Renal cortical epithelial cell (primary cell): ENCODE data around the gene SORCS2. TPM values are rescaled to one million over a fixed set of nuclear protein-coding genes. Genes with fewer than 3 reads are reported as not detected.

Experiments used
- DNase-seq: peaks from one replicate; pipeline ENCODE4 v3.0.0-alpha.2; 2011; ENCODE audit warnings: low read depth
- total RNA-seq: library from RNA; depleted of rRNA; stranded (reverse); fragments of >200 nt; gene quantifications from 2 replicates; pipeline ENCODE4 v1.2.3, GENCODE V29; 2014

The SORCS2 gene
- total RNA-seq, 1 donor from 2014 or later: 11.0 TPM

DNA sequence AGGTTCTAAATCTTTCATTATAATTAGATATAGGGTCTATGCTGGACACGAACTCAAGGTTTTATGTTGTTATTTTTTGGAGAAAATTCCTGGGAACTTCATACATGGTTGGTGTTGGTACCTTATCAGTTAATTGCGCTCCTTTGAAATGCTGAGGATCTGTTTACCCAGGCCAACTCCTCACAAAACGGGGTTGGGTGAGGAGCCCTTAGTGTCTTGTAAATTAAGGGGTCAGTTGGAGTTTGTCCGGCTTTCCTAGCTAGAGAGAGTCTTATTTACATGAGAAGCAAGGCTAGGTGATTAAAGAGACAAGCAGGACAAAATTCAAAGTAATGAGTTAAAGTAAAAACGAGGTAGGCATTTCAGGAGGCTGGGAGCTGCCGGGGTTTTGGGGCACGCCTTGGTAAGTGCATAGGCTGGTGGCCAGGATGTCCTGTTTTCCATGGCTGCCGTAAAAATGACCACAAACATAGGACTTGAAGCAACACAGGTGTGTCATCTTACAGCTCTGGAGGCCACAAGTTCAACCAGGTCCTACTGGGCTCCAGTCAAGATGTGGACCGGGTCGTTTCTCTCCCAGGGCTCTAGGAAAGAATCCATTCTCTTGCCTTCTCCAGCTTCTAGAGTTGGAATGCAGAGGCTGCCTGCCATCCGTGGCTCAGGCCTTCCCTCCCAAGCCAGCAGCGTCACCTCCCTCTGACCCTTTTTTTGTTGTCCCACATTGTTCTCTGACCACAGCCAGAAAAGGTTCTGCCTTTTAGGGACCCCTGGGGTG lies 222.6 kb downstream of the SORCS2 start:
- DNase-seq: no peak

DNA sequence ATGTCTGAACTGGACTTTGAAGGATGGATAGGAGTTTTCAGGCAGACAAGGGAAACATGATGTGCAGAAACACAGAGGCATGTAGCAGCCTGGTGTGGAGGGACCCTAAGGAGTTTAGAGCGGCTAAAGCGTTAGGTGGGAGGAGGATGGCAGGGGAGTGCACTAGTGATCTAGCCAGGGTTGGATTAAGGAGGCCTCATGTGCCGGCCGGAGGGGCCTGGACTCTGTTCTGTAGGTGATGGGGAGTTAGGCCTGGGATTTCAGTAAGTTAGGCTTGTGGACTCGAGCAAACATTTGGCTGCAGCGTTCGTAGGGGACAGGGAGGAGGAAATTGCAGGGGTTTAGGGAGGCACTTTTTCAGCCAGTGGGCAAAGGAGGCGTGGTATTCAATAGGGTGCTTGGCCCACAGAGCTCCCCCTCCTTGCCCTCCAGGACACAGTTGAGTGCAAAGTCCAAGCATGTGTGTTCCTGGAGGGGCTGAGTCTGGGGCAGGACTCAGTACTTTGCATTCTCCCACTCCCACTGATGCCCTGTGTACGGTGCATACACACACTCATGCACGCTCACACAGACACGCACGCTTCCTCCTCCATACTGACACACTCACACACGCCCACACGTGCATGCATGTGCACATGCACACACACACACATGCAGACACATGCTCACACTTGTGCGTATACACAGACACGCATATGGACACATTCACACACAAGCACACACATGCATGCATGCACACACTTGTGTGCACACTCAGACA lies 223.8 kb downstream of the SORCS2 start:
- no peak for DNase-seq

DNA sequence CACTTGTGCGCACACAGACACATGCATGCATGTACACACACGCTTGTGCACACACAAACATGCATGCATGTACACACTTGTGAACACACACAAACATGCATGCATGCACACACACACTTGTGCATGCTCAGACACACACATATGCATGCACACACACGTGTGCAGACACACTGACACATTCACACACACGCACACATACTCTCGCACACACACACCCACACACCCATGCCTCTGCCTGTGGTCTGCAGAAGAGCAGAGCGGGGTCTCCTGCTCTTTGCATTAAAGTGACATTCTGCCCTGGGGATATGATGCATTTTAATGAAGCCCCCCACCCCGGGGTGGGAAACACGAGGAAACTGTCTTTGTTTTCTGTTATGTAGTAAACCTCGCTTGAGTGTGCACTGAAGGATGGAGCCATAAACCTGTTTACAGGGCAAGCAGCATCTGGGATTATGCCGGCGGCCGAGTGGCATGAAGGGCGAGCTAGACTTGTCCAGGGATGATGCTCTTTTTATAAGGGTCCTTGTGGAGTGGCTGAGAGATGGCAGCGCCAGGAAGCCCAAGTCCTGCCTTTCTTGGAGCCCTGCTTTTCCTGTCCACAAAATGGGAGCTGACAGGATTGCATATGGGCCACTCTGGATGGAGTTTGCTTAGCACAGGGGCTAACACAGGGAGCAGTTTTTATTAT lies 224.6 kb downstream of the SORCS2 start:
- no peak for DNase-seq

DNA sequence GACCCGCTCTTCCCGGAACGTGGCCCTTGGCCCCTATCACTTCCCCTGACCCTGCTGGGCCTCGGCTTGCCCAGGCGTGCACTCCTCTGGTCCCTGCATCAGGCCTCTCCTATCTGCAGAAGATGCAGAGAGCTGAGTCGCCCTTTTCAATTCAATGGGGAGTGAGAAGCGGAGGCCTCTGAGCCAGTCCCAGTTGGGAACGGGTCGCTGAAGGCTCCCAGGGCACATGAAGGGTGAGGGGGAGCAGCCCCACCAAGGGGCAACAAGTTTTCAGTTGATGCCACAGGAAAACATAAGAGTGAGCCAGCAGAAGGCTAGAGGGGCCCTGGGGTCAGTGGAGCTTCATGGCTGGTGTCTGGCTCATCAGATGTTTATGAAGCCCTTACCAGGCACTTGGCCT lies 225.3 kb downstream of the SORCS2 start:
- DNase-seq: no peak

DNA sequence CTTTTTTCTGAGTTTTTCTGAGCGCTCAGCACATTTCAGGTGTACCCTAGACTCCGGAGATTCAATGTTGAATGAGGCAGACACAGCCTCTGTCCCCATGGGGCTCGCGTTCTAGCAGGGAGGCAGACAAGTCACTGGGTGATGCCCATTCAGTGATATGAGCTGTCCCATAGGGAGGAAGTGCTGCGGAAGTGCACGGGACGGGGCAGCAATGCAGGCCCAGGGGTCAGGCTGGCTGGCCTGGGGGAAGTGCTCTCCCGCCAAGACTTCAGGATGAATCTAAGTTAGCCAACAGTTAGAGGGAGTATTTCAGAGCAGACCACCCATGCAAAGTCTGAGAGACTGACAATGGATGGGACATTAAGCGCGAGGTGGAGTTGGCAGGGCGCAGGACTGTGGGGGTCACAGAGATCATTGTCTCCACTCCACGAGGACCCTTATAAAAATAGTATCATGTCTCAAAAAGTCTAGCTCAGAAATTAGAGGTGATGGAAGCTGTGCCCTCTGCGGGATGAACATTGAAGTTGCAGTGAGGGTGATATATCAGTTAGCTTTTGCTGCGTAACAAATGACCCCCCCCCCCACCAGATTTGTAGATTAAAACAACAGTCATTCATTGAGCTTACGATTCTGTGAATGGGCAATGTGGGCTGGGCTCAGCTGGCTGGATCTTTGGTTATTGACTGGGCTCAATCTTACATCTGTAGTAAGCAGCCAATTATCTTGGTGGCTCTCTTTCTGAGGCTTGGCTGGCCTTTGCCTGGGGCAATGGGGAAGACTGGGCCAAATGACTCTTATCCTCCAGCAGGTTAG lies 226.0 kb downstream of the SORCS2 start:
- DNase-seq: no peak

DNA sequence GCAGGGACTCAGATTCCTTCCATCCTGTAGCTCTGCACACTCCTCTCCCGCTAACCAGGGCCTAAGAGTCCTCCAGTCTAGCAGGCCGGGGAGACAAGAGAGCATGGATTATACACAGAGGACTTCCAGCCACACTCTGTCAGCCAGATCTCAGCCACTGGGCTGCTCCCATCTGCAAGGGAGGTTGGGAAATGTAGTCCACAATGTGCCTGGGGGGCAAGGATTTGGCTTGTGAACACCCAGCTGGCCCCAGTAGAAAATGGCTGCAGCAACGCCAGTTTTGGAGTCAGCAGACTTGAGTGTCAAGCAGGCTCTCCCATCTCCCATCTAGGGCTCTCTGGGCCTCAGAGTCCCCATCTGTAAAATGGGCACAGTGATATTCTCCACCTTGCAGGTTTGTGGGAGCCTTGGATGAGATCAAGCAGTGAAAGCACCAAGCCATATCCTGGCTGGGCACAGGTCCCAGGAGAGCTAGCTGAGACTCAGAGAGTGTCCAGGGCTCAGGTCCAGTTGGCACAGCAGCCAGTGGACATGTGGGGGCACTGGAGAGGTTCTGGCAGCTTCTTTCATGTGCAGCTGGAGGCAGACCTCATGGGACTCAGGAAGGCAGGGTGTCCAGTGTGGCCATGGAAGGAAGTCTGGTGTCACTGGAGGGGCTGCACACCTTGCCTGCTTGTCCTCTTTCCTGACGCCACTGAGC lies 227.8 kb downstream of the SORCS2 start:
- no peak for DNase-seq

DNA sequence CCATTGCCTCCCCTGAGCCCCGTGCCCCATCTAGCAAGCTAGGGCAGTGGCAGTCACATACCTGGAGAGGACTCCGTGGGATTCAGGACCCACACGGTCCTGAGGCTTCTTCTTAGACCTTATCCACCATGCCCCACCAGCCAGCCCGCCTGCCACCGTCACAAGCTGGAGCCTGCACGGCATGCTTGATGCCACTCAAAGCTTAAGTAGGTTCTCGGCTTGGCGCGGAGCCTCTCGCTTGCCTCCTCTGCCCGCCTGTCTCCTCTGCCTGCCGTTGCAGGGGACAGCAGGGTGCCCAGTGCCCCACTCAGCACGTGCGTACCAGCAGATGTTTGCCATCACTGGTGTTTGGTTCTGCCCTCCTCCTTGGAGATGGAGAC lies 228.3 kb downstream of the SORCS2 start:
- no peak for DNase-seq

DNA sequence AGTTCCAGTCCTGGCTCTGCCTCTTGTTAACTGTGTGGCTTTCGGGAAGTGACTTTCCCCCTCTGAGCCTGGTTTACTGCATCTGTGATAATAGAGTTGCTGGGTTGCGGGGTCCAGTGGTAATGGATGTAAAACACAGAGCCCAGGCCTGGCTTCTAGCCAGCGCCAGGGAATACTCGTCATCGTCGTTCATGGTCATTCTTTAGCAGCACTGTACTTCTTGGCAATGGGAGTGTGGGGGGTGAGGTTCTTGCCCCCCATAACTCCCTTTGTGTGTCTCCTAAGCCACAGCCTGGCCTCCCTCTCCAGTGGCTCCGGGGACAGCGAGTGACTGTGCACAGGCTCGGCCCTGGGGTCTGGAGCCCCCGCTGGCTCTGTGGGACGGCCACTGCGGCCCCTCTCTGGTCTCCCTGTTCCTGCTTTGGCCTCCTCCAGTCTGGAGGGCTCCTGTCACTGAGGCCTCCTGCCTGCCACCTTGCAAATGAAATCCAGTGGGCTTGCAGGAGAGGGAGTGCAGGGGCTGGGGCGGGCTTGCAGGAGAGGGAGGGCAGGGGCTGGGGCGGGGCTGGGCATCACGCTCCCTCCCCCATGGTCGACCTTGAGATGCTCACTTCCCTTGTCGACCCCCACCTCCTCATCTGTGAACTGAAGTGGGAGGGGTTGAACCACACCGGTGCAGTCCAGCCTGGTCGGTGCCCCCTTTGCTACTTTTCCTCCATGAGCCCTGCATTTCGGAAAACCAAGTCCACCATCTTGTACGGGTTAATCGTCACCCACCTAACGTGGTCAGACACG lies 229.2 kb downstream of the SORCS2 start:
- DNase-seq: no peak

DNA sequence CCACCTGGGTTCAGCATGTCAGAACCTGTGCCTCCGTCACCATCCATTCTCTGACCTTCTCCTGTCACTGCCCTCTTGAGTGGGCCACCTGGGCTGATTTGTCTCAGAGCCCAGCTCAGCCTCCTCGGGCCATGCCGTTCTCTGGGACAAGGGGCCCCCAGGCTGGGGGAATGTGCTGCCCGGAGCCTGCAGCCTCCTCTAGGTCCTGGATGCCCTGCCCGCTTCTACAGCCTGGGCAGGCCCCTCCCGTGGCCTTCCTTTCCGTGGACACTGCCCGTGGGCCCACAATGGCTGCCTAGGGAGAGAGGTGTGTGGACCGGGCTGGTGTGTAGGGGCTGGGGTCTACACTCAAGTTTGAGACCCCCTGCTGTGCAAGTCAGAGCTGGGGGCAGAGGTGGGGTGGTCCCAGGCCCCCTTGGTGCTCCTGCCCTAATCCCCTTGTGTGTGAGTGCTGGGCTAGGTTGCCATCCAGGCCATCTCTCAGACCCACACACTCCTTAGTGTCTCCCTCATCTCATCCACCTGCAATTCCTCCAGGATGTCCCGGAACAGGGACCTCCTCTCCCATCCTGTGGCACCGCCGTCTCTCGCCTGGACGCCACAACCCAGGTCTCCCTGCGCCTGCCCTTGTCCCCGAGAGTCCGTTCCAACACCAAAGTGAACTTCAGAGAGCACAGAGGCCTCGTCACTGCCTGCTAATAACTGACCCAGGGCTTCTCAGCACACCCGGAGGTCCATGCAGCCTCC lies 230.0 kb downstream of the SORCS2 start:
- DNase-seq: no peak

DNA sequence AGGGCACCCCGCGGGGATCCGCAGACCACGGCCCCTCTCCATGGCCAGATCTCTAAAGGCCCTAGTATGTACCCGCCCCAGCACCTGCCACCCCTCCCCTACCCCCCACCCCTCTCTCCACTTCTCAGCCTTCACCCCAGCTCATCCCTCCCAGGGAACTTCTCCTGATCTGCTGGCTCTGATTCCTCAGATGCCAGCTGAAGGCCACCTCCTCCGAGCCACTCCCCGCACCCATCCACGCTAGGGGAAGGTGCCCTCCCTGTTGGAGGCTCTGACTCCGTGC lies 230.5 kb downstream of the SORCS2 start:
- no peak for DNase-seq

DNA sequence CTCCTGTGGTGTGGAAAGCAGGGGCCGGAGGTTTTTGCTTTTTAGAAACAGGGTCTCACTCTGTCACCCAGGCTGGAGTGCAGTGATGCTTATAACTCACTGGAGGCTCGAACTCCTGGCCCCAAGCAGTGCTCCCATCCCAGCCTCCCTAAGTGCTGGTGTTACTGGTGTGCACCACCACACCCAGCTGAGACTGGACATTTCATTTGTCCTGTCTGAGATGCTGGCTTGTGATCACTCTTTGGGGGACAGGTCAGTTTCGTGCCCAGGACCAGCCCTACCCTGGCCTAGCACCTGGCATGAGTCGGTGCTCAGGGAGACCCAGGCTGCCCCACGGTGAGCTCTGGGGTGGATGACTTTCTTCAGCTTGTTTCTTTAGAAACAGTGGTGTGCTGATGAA lies 231.1 kb downstream of the SORCS2 start:
- no peak for DNase-seq

DNA sequence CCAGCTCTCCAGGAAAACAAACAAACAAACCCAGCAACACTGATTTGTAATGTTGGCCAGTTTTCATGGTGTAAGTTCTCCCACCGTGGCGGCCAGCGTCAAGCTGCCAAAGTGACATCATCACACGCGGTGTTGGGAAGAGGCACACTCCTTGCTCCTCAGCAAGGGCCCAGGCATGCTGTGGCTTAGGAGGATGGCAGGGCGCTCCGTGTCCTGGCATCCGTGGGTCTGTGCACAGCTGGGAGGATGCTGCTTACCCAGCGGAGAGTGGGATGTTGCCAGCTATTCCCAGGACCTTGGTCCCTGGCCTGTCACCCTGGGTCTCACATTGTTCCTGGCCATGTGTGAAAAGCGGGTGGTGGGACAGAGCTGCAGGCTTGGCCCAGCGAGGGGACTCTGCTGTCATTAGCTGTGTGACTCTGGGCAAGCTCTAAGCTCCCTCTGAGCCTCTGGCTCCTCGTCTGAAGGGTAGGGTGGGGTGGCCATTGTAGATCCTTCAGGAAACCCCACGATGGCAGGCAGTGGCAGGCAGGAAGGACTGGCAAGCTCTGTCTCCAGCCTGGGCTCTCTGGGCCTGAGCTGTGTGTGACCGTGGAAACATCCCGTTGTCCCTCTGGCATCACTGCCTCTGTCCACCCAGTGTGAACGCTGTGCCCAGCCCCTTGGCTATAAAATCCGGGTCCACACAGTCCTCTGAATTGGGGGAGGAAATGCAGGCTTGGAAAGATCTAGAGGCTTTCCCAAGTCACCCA lies 231.6 kb downstream of the SORCS2 start:
- no peak for DNase-seq

DNA sequence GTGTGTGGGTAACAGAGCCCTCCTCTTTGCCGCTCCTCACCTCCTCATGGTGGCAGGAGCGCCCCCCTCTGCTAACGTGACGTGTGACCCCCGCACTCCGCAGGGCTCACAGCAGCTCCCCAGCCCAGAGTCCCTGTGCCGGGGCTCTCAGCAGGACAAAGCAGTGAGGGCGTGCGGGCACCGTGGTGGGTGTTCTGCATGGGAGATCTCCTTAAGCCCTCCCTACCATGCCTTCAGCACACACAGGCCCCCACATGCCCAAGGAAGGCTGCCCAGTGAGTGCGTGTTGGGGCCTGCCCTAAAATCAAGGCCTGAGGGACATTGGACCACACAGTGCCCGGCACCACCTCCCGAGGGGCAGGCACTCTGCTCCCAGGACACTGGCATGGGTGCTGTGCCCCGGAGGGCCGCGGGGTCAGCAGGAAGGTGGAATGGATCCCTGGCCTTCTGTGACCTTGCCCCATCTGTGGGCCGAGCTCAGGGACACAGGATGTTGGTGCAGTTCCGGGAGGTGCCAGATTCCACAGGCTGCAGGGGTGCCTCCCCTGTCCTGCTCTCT lies 232.3 kb downstream of the SORCS2 start:
- no peak for DNase-seq

DNA sequence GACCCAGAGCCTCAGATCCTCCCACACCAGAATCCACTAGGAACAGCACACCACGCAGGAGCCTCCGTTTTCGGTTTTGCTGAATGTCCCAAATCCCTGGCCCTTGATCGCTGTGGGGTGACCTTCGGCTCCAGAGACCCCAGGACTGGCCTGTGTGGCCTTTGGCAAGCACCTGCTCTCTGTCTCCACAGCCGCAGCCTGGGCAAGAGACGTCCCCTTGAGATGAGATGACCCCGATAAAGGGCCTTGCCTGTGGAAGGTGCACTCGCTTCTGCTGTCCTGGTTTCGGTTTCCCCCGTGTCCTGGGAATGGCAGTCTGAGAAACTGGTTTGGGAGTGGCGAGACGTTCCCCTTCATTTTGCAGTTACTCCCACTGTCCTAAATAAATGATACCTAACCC lies 232.8 kb downstream of the SORCS2 start:
- no peak for DNase-seq

DNA sequence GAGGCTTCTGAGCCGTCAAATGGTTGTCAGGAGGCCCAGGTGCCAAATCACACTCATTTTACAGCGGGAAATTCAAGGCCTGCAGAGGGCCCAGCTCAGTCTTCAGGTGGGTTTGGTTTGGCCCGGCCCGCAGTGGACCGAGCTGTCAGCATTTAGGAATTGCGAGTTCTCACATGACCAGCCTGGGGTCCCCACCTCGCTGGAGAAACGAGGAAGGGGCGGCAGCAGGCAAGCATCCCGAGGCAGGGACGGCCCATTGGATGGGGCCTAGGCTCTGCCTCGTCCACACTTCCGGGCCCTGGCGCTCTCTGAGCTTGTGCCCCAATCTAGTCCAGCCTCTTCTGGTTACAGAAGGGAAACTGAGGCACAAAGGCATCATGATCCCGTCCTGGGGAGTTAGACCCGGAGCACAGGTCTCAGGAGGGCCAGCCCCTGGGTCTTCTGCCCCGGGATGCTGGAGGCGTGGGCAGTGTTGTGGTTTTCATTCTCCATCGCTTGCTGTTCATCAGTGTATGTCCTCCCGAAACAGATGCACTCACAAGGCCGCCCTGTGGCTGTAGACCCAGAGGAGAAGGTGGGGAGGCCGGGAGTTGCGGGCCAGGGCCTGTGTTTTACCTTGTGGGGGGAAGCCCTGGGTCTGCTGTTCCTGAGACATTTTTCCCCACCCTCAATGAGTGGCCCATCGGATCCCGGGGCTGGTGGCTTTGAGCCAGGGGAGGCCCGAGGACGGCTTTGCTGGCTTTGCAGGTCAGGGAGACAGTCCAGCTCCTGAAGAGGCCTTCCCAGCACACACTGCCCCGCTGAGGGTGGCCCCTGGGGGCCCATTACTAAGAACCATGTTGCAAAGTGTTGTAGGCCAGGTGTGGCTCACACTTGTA lies 233.5 kb downstream of the SORCS2 start:
- DNase-seq: no peak

DNA sequence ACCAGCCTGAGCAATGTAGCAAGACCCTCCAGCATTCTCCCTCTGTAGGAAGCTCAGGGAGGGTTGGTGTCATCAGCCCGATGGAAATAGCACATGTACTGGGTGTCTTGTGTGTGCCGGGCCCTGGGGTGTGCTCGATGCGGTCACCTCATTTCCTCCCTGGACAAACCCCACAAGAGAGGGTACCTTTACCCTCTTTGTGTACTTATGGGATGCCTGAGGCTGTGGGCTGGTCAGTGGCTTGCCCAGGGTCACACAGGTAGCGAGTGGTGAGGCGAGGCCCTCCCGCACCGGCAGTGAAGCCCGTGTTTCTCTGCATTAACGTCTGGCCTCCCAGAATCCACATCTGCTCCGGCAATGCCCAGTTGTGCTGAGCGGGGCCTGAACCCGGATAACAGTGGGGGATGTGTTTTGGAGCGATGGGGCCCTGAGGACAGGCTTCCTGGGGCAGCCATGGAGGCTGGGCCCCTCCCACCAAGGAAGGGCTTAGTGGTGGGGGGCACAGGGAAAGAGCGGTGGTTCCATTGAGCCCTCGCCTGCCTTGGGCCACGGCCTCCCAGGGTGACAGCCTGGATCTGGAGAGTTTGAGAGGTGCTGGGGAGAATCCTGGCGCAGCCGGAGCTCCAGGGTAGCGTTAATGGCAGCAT lies 234.3 kb downstream of the SORCS2 start:
- DNase-seq: no peak

DNA sequence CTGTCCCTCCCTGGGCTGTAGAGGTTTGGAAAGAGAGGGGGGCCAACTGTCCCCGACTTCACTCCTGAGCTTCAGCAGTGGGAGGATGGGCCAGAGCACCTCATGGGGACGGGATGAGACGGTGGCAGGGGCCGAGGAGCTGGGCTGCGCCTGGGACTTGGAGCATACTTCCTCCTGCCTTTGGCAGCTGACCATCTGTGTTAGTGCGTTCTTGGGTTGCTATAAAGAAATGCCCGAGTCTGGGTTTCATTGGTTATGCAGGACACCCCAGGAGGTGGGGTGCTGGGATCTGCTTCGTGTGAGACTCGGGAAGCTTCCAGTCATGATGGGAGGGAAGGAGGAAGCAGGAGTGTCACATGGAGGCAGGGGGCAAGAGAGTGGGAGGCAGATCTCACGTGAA lies 235.0 kb downstream of the SORCS2 start:
- DNase-seq: no peak
